OCI-LY3 (cell line): Measurements from ENCODE around the gene ATP1B1.

Experiments used
- EZH2phosphoT487 ChIP-seq: fragments of 200-600 bp; shearing (Covaris generic); IDR thresholded peaks from 2 replicates; pipeline ENCODE4 v1.6.1; 2018; ENCODE audit warnings: antibody characterized with exemption, mixed run types, low read depth
- TF ChIP-seq, protein P1 (sequence below): fragments of 200-600, 300-600 bp; sonication (generic); IDR thresholded peaks from 2 replicates; pipeline ENCODE4 v1.5.1; 2014; ENCODE audit warnings: antibody characterized with exemption, low read length, low read depth

DNA sequence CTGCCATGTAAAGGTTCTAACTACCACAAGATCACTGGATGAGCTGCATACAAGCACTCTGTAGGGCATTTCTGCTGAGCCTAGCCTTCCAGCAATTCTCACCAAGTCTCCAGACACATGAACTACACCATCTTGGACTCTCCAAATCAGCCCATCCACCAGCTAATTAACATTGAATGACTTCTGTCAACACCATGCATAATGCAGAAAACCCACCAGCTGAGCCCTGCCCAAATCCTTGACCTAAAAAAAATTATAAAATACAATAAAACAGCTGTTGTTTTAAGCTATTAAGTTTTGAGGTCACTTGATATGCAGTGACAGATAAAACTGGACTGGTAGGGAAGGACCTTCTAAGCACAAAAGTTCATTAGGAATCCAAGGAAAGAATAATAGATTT lies 44.3 kb upstream of the ATP1B1 start:
- TF ChIP-seq, protein P1, sequence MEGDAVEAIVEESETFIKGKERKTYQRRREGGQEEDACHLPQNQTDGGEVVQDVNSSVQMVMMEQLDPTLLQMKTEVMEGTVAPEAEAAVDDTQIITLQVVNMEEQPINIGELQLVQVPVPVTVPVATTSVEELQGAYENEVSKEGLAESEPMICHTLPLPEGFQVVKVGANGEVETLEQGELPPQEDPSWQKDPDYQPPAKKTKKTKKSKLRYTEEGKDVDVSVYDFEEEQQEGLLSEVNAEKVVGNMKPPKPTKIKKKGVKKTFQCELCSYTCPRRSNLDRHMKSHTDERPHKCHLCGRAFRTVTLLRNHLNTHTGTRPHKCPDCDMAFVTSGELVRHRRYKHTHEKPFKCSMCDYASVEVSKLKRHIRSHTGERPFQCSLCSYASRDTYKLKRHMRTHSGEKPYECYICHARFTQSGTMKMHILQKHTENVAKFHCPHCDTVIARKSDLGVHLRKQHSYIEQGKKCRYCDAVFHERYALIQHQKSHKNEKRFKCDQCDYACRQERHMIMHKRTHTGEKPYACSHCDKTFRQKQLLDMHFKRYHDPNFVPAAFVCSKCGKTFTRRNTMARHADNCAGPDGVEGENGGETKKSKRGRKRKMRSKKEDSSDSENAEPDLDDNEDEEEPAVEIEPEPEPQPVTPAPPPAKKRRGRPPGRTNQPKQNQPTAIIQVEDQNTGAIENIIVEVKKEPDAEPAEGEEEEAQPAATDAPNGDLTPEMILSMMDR = no peak
- TF ChIP-seq EZH2phosphoT487 = no peak
